H9 (cell line): ENCODE measurements around the gene MEDAG. TPM values are rescaled to one million over a fixed set of nuclear protein-coding genes. Genes with fewer than 3 reads are reported as not detected.

Source experiments
- DNase-seq: peaks from one replicate; pipeline ENCODE4 v3.0.0-alpha.2; 2017
- H2AFZ ChIP-seq: one replicate; pipeline ENCODE4 v1.6.1; 2013; ENCODE audit warnings: mild to moderate bottlenecking, low read length, control low read depth, moderate library complexity
- H2AK5ac ChIP-seq: 2 replicates; pipeline ENCODE4 v1.6.1; 2013; ENCODE audit warnings: low read length, control low read depth, mixed read lengths; ENCODE audit not compliant: insufficient read length
- H2BK120ac ChIP-seq: one replicate; pipeline ENCODE4 v1.6.1; 2013; ENCODE audit warnings: low read depth, mild to moderate bottlenecking, low read length, control low read depth, inconsistent platforms; ENCODE audit not compliant: poor library complexity, severe bottlenecking
- H2BK12ac ChIP-seq: 2 replicates; pipeline ENCODE4 v1.6.1; 2013; ENCODE audit warnings: low read length, control low read depth, mixed read lengths, low read depth; ENCODE audit not compliant: insufficient read length
- H2BK15ac ChIP-seq: 2 replicates; pipeline ENCODE4 v1.6.1; 2013; ENCODE audit warnings: low read depth, low read length, control low read depth
- H2BK20ac ChIP-seq: one replicate; pipeline ENCODE4 v1.6.1; 2013; ENCODE audit warnings: low read depth, mild to moderate bottlenecking, low read length, control low read depth, inconsistent platforms; ENCODE audit not compliant: poor library complexity, severe bottlenecking
- H2BK5ac ChIP-seq: 2 replicates; pipeline ENCODE4 v1.6.1; 2013; ENCODE audit warnings: low read length, control low read depth, mixed read lengths; ENCODE audit not compliant: insufficient read length
- H3K14ac ChIP-seq: 2 replicates; pipeline ENCODE4 v1.6.1; 2013; ENCODE audit warnings: low read length, control low read depth; ENCODE audit not compliant: insufficient read depth
- H3K18ac ChIP-seq: 2 replicates; pipeline ENCODE4 v1.6.1; 2013; ENCODE audit warnings: low read depth, mild to moderate bottlenecking, mixed read lengths, low read length, control low read depth; ENCODE audit not compliant: insufficient read length
- H3K23ac ChIP-seq: 2 replicates; pipeline ENCODE4 v1.6.1; 2013; ENCODE audit warnings: low read length, control low read depth, mixed read lengths, low read depth; ENCODE audit not compliant: insufficient read length
- H3K23me2 ChIP-seq: 2 replicates; pipeline ENCODE4 v1.6.1; 2013; ENCODE audit warnings: low read depth, mild to moderate bottlenecking, mixed read lengths, low read length, control low read depth; ENCODE audit not compliant: insufficient read length, poor library complexity, severe bottlenecking
- H3K27ac ChIP-seq: 2 replicates; pipeline ENCODE4 v1.5.1; 2013; ENCODE audit warnings: low read length, control low read depth, mixed read lengths, low read depth; ENCODE audit not compliant: insufficient read length
- H3K27me3 ChIP-seq: 2 replicates; pipeline ENCODE4 v1.6.1; 2013; ENCODE audit warnings: low read length, control low read depth, inconsistent platforms; ENCODE audit not compliant: insufficient read depth
- H3K4ac ChIP-seq: 2 replicates; pipeline ENCODE4 v1.6.1; 2013; ENCODE audit warnings: low read depth, mild to moderate bottlenecking, control low read depth, inconsistent platforms, low read length, moderate library complexity
- H3K4me1 ChIP-seq: 2 replicates; pipeline ENCODE4 v1.6.1; 2013; ENCODE audit warnings: low read length, control low read depth, inconsistent platforms; ENCODE audit not compliant: insufficient read depth
- H3K4me2 ChIP-seq: 2 replicates; pipeline ENCODE4 v1.6.1; 2013; ENCODE audit warnings: low read length, control low read depth, mixed read lengths; ENCODE audit not compliant: insufficient read length, insufficient read depth
- H3K56ac ChIP-seq: 2 replicates; pipeline ENCODE4 v1.6.1; 2013; ENCODE audit warnings: low read depth, mild to moderate bottlenecking, mixed read lengths, low read length, control low read depth; ENCODE audit not compliant: insufficient read length
- H3K79me1 ChIP-seq: 2 replicates; pipeline ENCODE4 v1.6.1; 2013; ENCODE audit warnings: low read depth, mild to moderate bottlenecking, moderate library complexity, low read length, control low read depth, inconsistent platforms; ENCODE audit not compliant: insufficient read depth, poor library complexity, severe bottlenecking
- H3K79me2 ChIP-seq: 2 replicates; pipeline ENCODE4 v1.6.1; 2013; ENCODE audit warnings: low read length, control low read depth, inconsistent platforms; ENCODE audit not compliant: insufficient read depth
- H3K9ac ChIP-seq: 2 replicates; pipeline ENCODE4 v1.6.1; 2013; ENCODE audit warnings: low read length, control low read depth, mixed read lengths; ENCODE audit not compliant: insufficient read length; ENCODE audit errors: extremely low read depth
- H3K9me3 ChIP-seq: one replicate; pipeline ENCODE4 v1.6.1; 2013; ENCODE audit warnings: low read depth, low read length, inconsistent platforms; ENCODE audit not compliant: control insufficient read depth
- H3T11ph ChIP-seq: one replicate; pipeline ENCODE4 v1.6.1; 2013; ENCODE audit warnings: mild to moderate bottlenecking, low read length, control low read depth, inconsistent platforms
- H4K20me1 ChIP-seq: one replicate; pipeline ENCODE4 v1.6.1; 2013; ENCODE audit not compliant: control insufficient read depth, insufficient read length, insufficient read depth
- H4K5ac ChIP-seq: 2 replicates; pipeline ENCODE4 v1.6.1; 2013; ENCODE audit warnings: low read depth, mild to moderate bottlenecking, mixed read lengths, low read length, control low read depth; ENCODE audit not compliant: insufficient read length
- H4K8ac ChIP-seq: replicated peaks from 2 replicates; pipeline ENCODE4 v1.6.1; 2013; ENCODE audit warnings: low read length, control low read depth, mixed read lengths, low read depth; ENCODE audit not compliant: insufficient read length
- H4K91ac ChIP-seq: 2 replicates; pipeline ENCODE4 v1.6.1; 2013; ENCODE audit warnings: low read depth, mild to moderate bottlenecking, moderate library complexity, mixed read lengths, low read length, control low read depth; ENCODE audit not compliant: insufficient read length
- H3K27ac Mint-ChIP-seq, 3 experiments: 2 replicates in 2 of 3; 3 replicates in 1 of 3; pipeline ENCODE4 v1.8.0; 2020 to 2021; ENCODE audit warnings: mixed read lengths in 3 of 3, mild to moderate bottlenecking in 1 of 3, moderate library complexity in 1 of 3
- H3K27me3 Mint-ChIP-seq: 2 replicates; pipeline ENCODE4 v1.8.0; 2021; ENCODE audit warnings: low read depth, mild to moderate bottlenecking, moderate library complexity, mixed read lengths
- H3K36me3 Mint-ChIP-seq, 3 experiments: 2 replicates in 2 of 3; 3 replicates in 1 of 3; pipeline ENCODE4 v1.8.0; 2020 to 2021; ENCODE audit warnings: low read depth in 3 of 3, mixed read lengths in 3 of 3; ENCODE audit not compliant: insufficient read depth in 1 of 3
- H3K4me1 Mint-ChIP-seq, 2 experiments: 2 replicates each; pipeline ENCODE4 v1.8.0; 2020; ENCODE audit warnings: mixed read lengths in 2 of 2
- H3K4me3 Mint-ChIP-seq, 2 experiments: 2 replicates in 1 of 2; 3 replicates in 1 of 2; pipeline ENCODE4 v1.8.0; 2020 to 2021; ENCODE audit warnings: mild to moderate bottlenecking in 2 of 2, mixed read lengths in 2 of 2, moderate library complexity in 1 of 2
- H3K9me3 Mint-ChIP-seq, 2 experiments: 2 replicates in 1 of 2; 3 replicates in 1 of 2; pipeline ENCODE4 v1.8.0; 2020; ENCODE audit warnings: mild to moderate bottlenecking in 2 of 2, mixed read lengths in 2 of 2, moderate library complexity in 1 of 2
- CTCF ChIP-seq: fragments of 200-600 bp; sonication (generic); conservative IDR thresholded peaks from 3 replicates; pipeline ENCODE4 v1.8.0; 2021; ENCODE audit warnings: antibody characterized with exemption, mild to moderate bottlenecking
- WGBS: extraction: QIAGEN DNeasy Blood & Tissue Kit; methylation state at CpG from one replicate; pipeline ENCODE4 v1.1.7; 2013; ENCODE audit warnings: missing lambda C conversion rate, low lambda C conversion rate, mixed read lengths; ENCODE audit not compliant: insufficient read length; ENCODE audit errors: extremely low coverage; 5-methylcytosine and 5-hydroxymethylcytosine counted together
- total RNA-seq: library from RNA; stranded (reverse); gene quantifications from 2 replicates; pipeline ENCODE4 v1.2.1, GENCODE V29; 2021

Gene MEDAG
- total RNA-seq, 1 experiment from 2014 or later, result 0.87 TPM

GRCh38 chr13:30874111-30874510 is 32.0 kb upstream of the MEDAG start:
- no peaks in the 10 kb centered on the region for H3K79me1 ChIP-seq
- Mint-ChIP-seq H3K4me3 (no peak overlapping the region), H3K27ac (peak overlapping the region in 2 of 3 experiments; percentile 53 to 72; a peak in 2 of 7 replicates), H3K9me3 (no peaks in the 10 kb centered on the region), H3K36me3 (peaks cover 0 to 4% (median 0%) of the 10 kb centered on the region in 3 experiments; a peak in 3 of 7 replicates), H3K4me1 (peaks cover 43 to 54% of the 10 kb centered on the region in 2 experiments), H3K27me3 (peaks cover 2% of the 10 kb centered on the region; the same call in 1 of the 2 replicates)
- H3K27ac ChIP-seq, result no peak overlapping the region
- H3K27me3 ChIP-seq, result no peaks in the 10 kb centered on the region
- H2BK12ac ChIP-seq, result no peak overlapping the region
- H3K4me1 ChIP-seq, result no peaks in the 10 kb centered on the region; the same call in none of the 2 replicates
- H3K23me2 ChIP-seq, result no peaks in the 10 kb centered on the region
- WGBS, result no CpG with 5 or more reads among the region's 6 CpGs
- H3K18ac ChIP-seq, result no peak overlapping the region
- H4K91ac ChIP-seq, result no peak overlapping the region
- H3T11ph ChIP-seq, result no peak overlapping the region
- H3K23ac ChIP-seq, result no peak overlapping the region
- no peak overlapping the region for H3K14ac ChIP-seq
- no peak overlapping the region for H2AFZ ChIP-seq
- no peak overlapping the region for H2BK15ac ChIP-seq
- H3K9ac ChIP-seq, result no peak overlapping the region
- no peaks in the 10 kb centered on the region for H4K20me1 ChIP-seq
- H2BK20ac ChIP-seq, result no peak overlapping the region
- H3K79me2 ChIP-seq, result no peaks in the 10 kb centered on the region
- no peaks in the 10 kb centered on the region for H3K9me3 ChIP-seq
- no peak overlapping the region for H2BK5ac ChIP-seq
- H4K8ac ChIP-seq, result no peak overlapping the region
- TF ChIP-seq CTCF, result no peak
- DNase-seq, result no peak
- no peak overlapping the region for H4K5ac ChIP-seq
- no peak overlapping the region for H3K56ac ChIP-seq
- H2AK5ac ChIP-seq, result no peak overlapping the region
- no peak overlapping the region for H2BK120ac ChIP-seq
- no peak overlapping the region for H3K4me2 ChIP-seq
- H3K4ac ChIP-seq, result no peak overlapping the region
